HepG2 (cell line): ENCODE measurements around the gene GTF2H3. TPM values are rescaled to one million over a fixed set of nuclear protein-coding genes. Genes with fewer than 3 reads are reported as not detected.

Source experiments
- CREB1 ChIP-seq, 2 experiments: fragments of 450-650 bp in 1 of 2; IDR thresholded peaks; 2 replicates each; pipeline ENCODE4 v1.6.1; 2016 to 2017; ENCODE audit warnings: control low read depth in 1 of 2, mild to moderate bottlenecking in 1 of 2, missing compliant biosample characterization in 1 of 2, missing genetic modification characterization in 1 of 2
- GTF2F1 ChIP-seq: fragments of 150-350 bp; IDR thresholded peaks from 2 replicates; pipeline ENCODE4 v1.6.1; 2014; ENCODE audit warnings: low read length
- HIC2 ChIP-seq: sonication (generic); formaldehyde crosslinking; IDR thresholded peaks from 2 replicates; pipeline ENCODE4 v1.9.0; 2022; ENCODE audit warnings: low read depth, missing genetic modification reagents
- HNRNPH1 ChIP-seq: fragments of 200-400 bp; formaldehyde crosslinking; optimal IDR thresholded peaks from 2 replicates; pipeline ENCODE3; 2017; ENCODE audit warnings: mild to moderate bottlenecking, low read depth, low read length
- KLF9 ChIP-seq: IDR thresholded peaks from 2 replicates; pipeline ENCODE4 v1.6.1; 2016; ENCODE audit warnings: low read depth
- MTERF4 ChIP-seq: sonication (generic); formaldehyde crosslinking; IDR thresholded peaks from 2 replicates; pipeline ENCODE4 v1.8.0; 2023; ENCODE audit warnings: mild to moderate bottlenecking, missing genetic modification reagents
- PRDM4 ChIP-seq: sonication (generic); formaldehyde crosslinking; IDR thresholded peaks from 2 replicates; pipeline ENCODE4 v1.9.0; 2021; ENCODE audit warnings: missing genetic modification reagents, borderline replicate concordance
- RAD51 ChIP-seq: fragments of 450-650 bp; IDR thresholded peaks from 2 replicates; pipeline ENCODE4 v1.6.1; 2016; ENCODE audit warnings: borderline replicate concordance
- SNAPC2 ChIP-seq: sonication (generic); formaldehyde crosslinking; IDR thresholded peaks from 2 replicates; pipeline ENCODE4 v1.8.1; 2022; ENCODE audit warnings: mild to moderate bottlenecking, missing genetic modification reagents
- SP1 ChIP-seq, 2 experiments: fragments of 450-650 bp in 1 of 2; sonication (generic) in 1 of 2; formaldehyde crosslinking in 1 of 2; IDR thresholded peaks; 2 replicates each; pipeline versions ENCODE4 v1.4.0 to v1.6.1; 2016 to 2020; ENCODE audit warnings: missing genetic modification reagents in 1 of 2
- TBP ChIP-seq: sonication (generic); formaldehyde crosslinking; IDR thresholded peaks from 2 replicates; pipeline ENCODE4 v1.5.0; 2020; ENCODE audit warnings: missing genetic modification reagents
- ZFP36L2 ChIP-seq: sonication (generic); formaldehyde crosslinking; IDR thresholded peaks from 2 replicates; pipeline ENCODE4 v1.4.0; 2020; ENCODE audit warnings: missing genetic modification reagents
- ZFX ChIP-seq: sonication (generic); formaldehyde crosslinking; IDR thresholded peaks from 2 replicates; pipeline ENCODE4 v1.4.0; 2020; ENCODE audit warnings: mild to moderate bottlenecking, low read depth, missing genetic modification reagents, moderate library complexity
- ZFYVE20 ChIP-seq: sonication (generic); formaldehyde crosslinking; IDR thresholded peaks from 2 replicates; pipeline ENCODE4 v1.8.0; 2023; ENCODE audit warnings: low read depth, mild to moderate bottlenecking, moderate library complexity, missing genetic modification reagents, borderline replicate concordance
- ZKSCAN1 ChIP-seq: fragments of 150-350 bp; IDR thresholded peaks from 2 replicates; pipeline ENCODE4 v1.6.1; 2014; ENCODE audit warnings: low read length
- ZNF136 ChIP-seq: sonication (generic); formaldehyde crosslinking; IDR thresholded peaks from 2 replicates; pipeline ENCODE4 v1.8.1; 2022; ENCODE audit warnings: low read depth, mild to moderate bottlenecking, moderate library complexity, missing genetic modification reagents
- ZNF501 ChIP-seq: sonication (generic); formaldehyde crosslinking; IDR thresholded peaks from 2 replicates; pipeline ENCODE4 v1.5.1; 2020; ENCODE audit warnings: mild to moderate bottlenecking, moderate library complexity, missing genetic modification reagents
- ZNF570 ChIP-seq: sonication (generic); formaldehyde crosslinking; IDR thresholded peaks from 2 replicates; pipeline ENCODE4 v1.4.0; 2020; ENCODE audit warnings: mild to moderate bottlenecking, missing genetic modification reagents, borderline replicate concordance
- ZNF652 ChIP-seq: IDR thresholded peaks from 2 replicates; pipeline ENCODE4 v1.6.1; 2016; ENCODE audit warnings: low read depth, borderline replicate concordance
- ZNF773 ChIP-seq: sonication (generic); formaldehyde crosslinking; IDR thresholded peaks from 2 replicates; pipeline ENCODE4 v1.4.0; 2020; ENCODE audit warnings: missing genetic modification reagents, borderline replicate concordance
- polyA plus RNA-seq, 8 experiments: library from polyadenylated mRNA; depleted of rRNA in 3 of 8; stranded (reverse) in 7 of 8; unstranded in 1 of 8; fragments of >200 nt; fragmentation: Illumina TruSeq in 4 of 8; extraction: Trizol in 4 of 8; gene quantifications; 2 replicates each; pipeline versions ENCODE4 v1.2.1 to v1.2.3, GENCODE V29; 2011 to 2016; ENCODE audit warnings: low read depth in 4 of 8, missing spikeins in 1 of 8, mixed read lengths in 1 of 8; ENCODE audit not compliant: insufficient read depth in 1 of 8
- total RNA-seq, 5 experiments: library from RNA; depleted of rRNA; stranded (reverse); fragments of >200 nt; fragmentation: Illumina TruSeq; extraction: Trizol; gene quantifications; 2 replicates each; pipeline ENCODE4 v1.2.3, GENCODE V29; 2016; ENCODE audit warnings: low read depth in 1 of 5
- TF ChIP-seq, protein P1 (sequence below): IDR thresholded peaks from 2 replicates; pipeline ENCODE4 v1.6.1; 2016; ENCODE audit warnings: low read depth, borderline replicate concordance
- TF ChIP-seq, protein P2 (sequence below): sonication (generic); formaldehyde crosslinking; IDR thresholded peaks from 2 replicates; pipeline ENCODE4 v1.4.0; 2020; ENCODE audit warnings: missing genetic modification reagents

The GTF2H3 gene
- total and polyA plus RNA-seq, 2 of the 13 experiments (the other 11 are each of a cell fraction or from before 2014, with no cell fraction given) = 35.8 to 58.8 TPM

DNA sequence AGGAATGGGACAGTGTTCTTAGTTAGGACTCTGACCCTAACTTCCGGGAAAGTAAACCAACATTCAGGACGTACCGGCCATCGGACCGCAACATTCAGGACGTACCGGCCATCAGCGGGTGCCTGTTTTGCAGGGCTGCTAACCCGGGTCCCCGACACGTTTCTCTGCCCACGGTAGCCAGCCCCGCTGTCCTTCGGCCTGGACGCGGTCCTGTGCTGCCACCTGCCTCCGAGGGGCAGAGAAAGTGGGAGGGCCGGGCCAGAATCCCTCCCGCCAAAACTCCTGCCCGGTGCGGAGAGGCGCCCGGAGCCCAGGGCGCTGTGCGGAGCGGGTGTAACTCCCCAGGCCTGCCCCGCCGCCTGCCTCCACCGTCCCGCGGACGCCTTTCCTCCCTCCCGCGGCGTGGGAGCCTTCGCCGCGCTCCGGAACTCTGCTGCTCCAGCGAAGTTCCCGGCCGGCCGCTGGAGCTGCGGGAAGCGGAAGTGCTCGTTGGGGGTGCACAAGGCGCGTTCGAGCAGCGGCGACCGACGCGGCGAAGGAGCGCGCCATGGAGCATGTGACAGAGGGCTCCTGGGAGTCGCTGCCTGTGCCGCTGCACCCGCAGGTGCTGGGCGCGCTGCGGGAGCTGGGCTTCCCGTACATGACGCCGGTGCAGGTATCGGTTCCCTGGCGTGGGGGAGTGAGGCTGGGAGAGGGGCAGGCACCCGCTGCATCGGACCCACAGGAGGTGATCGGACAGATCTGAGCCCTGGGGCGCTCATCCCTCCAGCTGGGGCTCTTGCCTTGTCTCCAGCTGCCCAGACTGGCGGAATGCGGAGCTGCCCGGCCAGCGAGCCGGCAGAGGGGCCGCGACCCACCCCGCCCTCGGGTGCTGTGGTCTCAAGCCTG, 31.8 kb upstream of the GTF2H3 start, which contains the start of gene DDX55 (continued):
- TF ChIP-seq PRDM4 (CRISPR knock-in tag) (no peak), ZNF501 (peak; percentile 97; the same call in 1 of the 2 replicates), ZFYVE20 (no peak), ZNF652 (CRISPR knock-in tag) (no peak), HIC2 (peak; percentile 75; the same call in 1 of the 2 replicates), ZFX (CRISPR knock-in tag) (peak; percentile 90), HNRNPH1 (no peak), RAD51 (no peak), ZKSCAN1 (peak; percentile 53; the same call in 1 of the 2 replicates), ZNF773 (peak; percentile 55; the same call in 1 of the 2 replicates), ZNF136 (CRISPR knock-in tag) (peak; percentile 90; the same call in 1 of the 2 replicates), GTF2F1 (peak; percentile 60; the same call in 1 of the 2 replicates), TBP (CRISPR knock-in tag) (no peak), KLF9 (CRISPR knock-in tag) (peak; percentile 82; the same call in 1 of the 2 replicates), SP1 (IDR thresholded peaks at IDR 0.05) (no peak), SP1 (CRISPR knock-in tag; IDR thresholded peaks at IDR 0.05) (peak; percentile 69), SNAPC2 (CRISPR knock-in tag) (peak; percentile 45; the same call in 1 of the 2 replicates), CREB1 (IDR thresholded peaks at IDR 0.05) (peak; percentile 84), CREB1 (CRISPR knock-in tag; IDR thresholded peaks at IDR 0.05) (peak; percentile 80), MTERF4 (CRISPR knock-in tag) (peak; percentile 34; the same call in 1 of the 2 replicates), ZFP36L2 (no peak; the same call in 1 of the 2 replicates), ZNF570 (0 out of 2 replicates have a peak, but pooled peaks have one; percentile 26)
- TF ChIP-seq, protein P1, sequence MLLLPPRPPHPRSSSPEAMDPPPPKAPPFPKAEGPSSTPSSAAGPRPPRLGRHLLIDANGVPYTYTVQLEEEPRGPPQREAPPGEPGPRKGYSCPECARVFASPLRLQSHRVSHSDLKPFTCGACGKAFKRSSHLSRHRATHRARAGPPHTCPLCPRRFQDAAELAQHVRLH (CRISPR knock-in tag) = peak; percentile 97
- TF ChIP-seq, protein P2, sequence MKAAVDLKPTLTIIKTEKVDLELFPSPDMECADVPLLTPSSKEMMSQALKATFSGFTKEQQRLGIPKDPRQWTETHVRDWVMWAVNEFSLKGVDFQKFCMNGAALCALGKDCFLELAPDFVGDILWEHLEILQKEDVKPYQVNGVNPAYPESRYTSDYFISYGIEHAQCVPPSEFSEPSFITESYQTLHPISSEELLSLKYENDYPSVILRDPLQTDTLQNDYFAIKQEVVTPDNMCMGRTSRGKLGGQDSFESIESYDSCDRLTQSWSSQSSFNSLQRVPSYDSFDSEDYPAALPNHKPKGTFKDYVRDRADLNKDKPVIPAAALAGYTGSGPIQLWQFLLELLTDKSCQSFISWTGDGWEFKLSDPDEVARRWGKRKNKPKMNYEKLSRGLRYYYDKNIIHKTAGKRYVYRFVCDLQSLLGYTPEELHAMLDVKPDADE = no peak
